ENCODE results near the gene SALL3.

Gene SALL3

DNA sequence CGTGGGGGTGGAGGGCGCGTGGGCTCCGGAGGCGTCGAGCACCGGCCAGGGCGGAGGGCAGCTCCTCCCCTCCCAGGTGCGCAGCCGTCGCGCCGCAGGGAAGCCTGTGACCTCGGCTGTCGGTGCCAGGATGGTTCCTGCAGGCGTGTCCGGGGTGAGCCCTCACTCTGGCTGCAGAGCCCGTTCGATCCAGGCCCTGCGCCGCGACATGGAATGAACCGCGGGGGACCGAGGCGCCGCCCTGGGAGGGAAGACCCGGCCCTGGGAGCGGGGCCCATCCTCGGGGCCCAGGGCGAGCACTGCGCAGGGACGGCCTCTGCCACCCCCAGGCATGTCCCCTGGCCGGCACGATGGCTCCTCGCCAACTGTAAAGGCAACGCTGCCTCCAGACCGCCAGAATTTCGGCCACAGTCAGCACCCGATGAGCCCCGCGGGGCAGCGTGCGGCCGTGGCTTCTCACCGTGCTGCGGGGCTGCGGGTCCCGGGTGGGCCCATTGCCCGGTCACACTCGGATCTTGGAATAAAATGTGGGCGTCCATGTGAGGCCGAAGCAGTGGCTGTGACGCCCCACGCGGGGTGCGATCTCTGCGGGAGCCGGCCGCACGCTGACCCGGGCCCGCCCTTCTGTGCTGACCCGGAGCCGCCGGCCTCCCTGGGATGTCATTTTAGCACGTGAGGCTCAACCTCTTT lies 26.6 kb downstream of the SALL3 start:
- DNase-seq (ENCODE audit: low spot score), result no peak

DNA sequence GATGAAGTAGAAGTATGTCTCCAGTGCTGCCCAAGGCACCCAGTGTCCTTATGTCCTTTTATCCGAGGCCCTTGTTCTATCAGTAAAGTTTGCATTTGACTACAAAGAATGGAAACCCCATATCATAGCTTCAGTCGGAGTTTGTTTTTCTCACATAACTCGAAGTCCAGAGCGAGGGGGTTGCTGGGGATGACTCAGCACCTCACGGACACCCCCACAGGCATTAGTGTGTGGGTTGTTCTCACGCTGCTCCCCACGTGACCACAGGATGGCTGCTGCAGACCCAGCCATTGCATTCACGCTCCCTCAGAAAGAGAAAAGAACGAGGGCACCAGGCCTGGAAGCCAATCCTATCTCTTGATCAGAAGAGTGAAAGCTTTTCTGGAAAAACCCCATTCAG lies 27.8 kb downstream of the SALL3 start:
- DNase-seq (ENCODE audit: low spot score), result no peak

DNA sequence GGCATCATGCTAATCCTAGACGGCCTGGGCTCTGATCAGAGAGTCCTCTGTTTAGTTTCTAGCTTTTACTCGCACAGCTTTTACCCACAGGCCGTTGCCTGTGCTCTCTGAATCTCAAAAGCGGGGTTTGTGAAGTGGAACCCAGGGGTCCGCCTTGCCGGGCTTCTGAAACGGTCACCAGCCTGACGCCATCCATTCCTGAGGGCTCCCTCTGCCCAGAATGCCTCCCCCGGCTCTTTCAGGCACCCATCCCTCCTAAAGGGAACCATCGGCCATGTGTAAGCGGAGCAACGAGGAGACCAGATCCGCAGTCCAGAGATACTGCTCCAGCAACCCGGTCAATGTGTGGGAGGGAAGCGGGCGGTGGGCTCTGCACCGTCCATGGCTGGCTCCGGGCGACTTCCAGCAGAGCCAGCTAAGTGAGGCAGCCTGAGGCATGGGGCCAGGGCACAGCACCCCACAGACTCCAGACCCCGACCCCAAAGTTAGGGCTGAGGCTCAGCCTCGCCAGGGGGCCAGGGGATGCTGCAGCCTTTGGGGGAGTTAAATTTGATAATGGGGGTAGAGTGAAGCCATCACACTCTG lies 28.8 kb downstream of the SALL3 start:
- no peak for DNase-seq (ENCODE audit: low spot score)

DNA sequence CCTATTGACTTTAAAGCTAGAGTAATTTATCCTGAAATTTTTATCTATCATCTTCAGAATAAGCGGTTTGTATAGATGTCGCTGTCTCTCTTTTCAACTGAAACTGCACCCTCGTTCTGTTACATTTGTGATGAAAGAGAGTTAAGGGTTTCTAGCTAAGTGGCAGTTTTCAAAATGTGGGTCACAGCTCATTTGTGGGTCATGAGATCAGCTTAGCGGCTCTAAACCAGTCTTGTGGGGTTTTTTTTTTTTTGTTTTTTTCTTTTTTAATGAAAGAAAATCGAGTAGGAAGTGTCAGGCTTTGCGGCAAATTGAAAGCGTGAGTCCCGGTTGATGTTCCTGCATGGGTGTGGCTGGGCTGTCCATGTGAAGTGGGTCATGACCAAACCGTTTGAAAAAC lies 31.2 kb downstream of the SALL3 start:
- DNase-seq (ENCODE audit: low spot score), result no peak

- no peak for DNase-seq (ENCODE audit: low spot score)
Measured at GRCh38 chr18:79011300-79011870, 31.8 kb downstream of the SALL3 start.

- no peak for DNase-seq (ENCODE audit: low spot score)
Measured at GRCh38 chr18:79013869-79014268, 34.3 kb downstream of the SALL3 start.

DNA sequence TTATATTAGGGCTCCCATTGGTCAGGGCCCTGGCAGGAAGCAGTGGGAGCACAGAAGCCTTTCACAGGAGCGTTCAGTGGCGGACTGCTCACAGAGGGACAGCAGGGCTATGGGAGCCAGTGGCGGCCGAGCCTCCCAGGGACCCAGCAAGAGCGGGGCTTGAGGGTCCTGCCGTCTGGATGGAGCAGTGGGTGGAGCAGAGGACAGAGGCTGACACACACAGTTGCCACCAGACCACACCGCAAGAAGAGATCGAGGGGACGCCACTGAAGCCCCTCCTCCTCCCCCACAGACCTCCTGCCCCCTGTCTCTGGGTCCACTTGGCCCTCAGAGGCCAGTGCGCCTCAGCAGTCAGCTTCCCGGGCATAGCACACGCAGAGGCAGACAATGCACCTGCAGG lies 39.3 kb downstream of the SALL3 start:
- no peak for DNase-seq (ENCODE audit: low spot score)

- no peak for DNase-seq (ENCODE audit: low spot score)
Measured at GRCh38 chr18:79019881-79020280, 40.3 kb downstream of the SALL3 start.

DNA sequence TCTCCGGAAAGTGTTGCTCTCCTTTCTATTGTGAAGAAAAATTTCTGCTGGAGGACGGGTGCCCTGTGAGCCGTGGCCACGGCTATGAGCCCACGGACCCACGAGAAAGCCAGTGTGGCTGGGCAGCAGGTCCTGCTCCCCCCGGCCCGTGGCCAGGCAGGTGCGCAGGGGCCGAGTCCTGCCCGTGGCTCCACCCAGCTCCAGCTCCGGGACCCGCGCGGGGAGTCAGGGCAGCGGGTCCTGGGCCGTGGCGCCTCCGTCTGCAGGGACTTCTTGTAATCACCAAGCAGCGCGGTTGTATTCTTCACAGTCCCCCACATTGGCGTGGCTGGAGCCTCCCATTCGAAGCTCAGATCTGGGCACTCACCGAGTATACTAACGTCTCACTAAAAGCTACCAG lies 43.0 kb downstream of the SALL3 start:
- DNase-seq (ENCODE audit: low spot score), result no peak

DNA sequence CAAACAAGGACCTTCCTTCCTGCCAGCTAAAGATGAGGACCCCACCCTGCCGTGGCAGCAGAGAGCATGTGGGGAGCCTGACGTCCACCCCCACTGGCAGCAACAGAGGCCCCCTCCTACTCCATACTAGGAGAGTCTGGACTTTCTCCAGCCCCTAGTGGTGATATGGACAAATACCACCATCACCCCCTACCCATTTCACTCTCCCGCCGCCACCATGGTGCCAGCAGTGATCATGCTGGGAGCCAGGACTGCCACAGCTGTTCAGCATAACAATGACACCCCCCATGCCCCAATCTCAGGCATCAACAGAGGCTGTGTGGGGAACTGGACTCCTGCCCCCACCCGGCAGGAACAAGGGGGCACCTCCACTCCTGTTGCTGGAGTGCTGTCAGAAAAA lies 46.9 kb downstream of the SALL3 start:
- no peak for DNase-seq (ENCODE audit: low spot score)

GRCh38 chr18:79030680-79031079 lies 51.1 kb downstream of the SALL3 start:
- DNase-seq (ENCODE audit: low spot score), result no peak

- DNase-seq (ENCODE audit: low spot score), result no peak
Measured at GRCh38 chr18:79042276-79042675, 62.7 kb downstream of the SALL3 start.

- DNase-seq (ENCODE audit: low spot score), result no peak
Measured at GRCh38 chr18:79043288-79043687, 63.7 kb downstream of the SALL3 start.

DNA sequence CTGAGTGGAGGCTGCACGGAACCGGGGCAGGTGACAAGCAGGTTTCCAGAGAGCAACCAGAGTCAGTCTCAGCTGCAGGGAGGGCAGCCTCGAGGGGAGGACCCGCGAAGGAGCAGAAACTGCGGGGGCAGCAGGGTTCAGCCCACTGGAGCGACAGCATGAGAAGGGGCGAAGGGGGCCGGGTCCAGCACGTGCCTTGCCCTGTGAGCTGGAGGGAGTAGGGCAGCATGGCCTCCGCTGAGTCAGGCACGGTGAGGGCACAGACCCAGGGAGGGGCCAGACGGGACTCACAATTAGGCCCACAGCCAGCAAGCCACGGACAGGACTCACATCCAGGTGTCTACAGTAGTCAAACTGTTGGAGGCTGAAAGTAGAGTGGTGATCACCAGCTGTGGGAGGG lies 66.9 kb downstream of the SALL3 start:
- no peak for DNase-seq (ENCODE audit: low spot score)

DNA sequence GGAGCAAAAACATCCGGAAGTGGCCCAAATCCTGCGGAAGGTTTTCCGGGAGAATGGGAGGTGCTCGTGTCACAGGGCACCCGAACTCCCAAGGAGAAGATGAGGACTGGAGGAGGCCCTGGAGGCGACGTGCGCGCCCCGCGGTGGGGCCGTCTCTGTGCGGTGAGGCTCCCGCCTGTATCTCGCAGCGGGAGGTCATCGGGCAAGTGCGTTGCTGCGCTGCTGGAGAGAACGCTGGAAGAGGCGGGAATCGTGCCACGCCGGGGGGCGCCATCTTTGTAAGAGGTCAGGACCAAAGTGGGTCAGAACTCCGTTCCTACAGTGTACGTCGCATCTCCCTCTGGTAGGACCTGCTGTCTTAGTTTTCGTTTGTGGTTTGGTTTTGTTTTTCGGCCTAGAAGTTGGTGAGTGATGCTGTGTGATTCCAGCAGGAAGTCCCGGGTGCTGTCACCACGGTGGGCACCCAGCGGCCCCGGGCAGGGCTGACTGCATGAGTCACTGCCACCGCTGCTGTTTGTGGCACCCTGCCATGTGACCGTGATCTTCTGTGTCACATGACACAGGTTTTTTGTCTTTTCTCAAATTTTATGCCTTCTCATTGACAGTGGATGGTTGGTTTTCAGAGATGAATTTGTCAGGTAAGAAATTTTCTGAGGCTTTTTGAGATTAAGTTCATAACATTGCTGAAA lies 68.1 kb downstream of the SALL3 start:
- no peak for DNase-seq (ENCODE audit: low spot score)

DNA sequence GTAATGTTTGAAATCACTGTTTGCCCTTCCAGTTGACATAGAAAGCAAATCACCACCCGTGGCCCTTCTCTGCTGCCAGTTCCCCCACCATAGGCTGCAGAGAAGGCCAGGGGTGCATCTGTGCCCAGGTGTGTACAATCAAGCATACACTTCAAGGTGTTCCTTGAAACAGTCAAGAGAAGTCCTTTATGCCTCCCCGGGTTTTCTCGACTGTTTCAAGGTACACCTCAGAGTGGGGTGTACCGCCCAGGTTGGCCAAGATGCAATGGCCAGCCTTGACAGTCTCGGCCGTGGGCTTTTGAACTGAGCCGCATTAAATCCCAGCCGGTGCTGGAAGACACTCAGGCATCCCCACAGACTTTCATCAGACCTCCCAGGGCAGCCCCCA lies 68.6 kb downstream of the SALL3 start:
- no peak for DNase-seq (ENCODE audit: low spot score)

GRCh38 chr18:79049506-79049905 lies 69.9 kb downstream of the SALL3 start:
- no peak for DNase-seq (ENCODE audit: low spot score)

Measured in left forelimb (tissue), 1 donor.